GM23248 (cell line): ENCODE results near the gene IFI44.

Experiments
- EZH2 ChIP-seq: fragments of 200-600 bp; sonication (generic); IDR thresholded peaks from 2 replicates; pipeline ENCODE4 v1.6.1; 2018; ENCODE audit warnings: antibody characterized with exemption, mild to moderate bottlenecking; ENCODE audit not compliant: insufficient read depth, poor library complexity, severe bottlenecking
- EZH2phosphoT487 ChIP-seq: fragments of 200-600 bp; sonication (generic); IDR thresholded peaks from 2 replicates; pipeline ENCODE4 v1.6.1; 2018; ENCODE audit warnings: antibody characterized with exemption, moderate library complexity, mild to moderate bottlenecking, low read depth; ENCODE audit not compliant: insufficient read depth

DNA sequence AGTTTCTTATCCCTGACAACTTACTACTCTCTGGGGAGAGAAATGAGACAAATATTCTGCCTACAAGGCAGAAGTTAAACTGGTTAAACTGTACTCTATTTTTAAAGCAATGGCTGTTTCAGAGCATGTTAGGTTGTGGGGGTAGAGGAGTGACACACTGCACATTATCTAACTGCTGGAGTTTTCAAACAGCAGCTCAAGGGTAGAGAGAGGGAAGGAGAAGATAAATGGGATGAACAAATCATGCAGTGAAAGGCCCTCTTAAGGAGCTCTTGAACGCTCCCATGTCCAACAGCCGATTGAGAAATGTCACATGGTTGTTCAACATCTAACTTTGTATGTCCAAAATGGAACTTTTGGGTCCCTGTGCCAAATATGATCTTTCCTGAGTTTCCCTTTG lies 43.4 kb upstream of the IFI44 start:
- TF ChIP-seq EZH2 (no peak), EZH2phosphoT487 (no peak)
